ENCODE measurements around the gene DCXR. TPM values are rescaled to one million over a fixed set of nuclear protein-coding genes. Genes with fewer than 3 reads are reported as not detected.

DCXR gene
- total and polyA plus RNA-seq, 12 donors = 155 to 387 (median 195) TPM

DNA sequence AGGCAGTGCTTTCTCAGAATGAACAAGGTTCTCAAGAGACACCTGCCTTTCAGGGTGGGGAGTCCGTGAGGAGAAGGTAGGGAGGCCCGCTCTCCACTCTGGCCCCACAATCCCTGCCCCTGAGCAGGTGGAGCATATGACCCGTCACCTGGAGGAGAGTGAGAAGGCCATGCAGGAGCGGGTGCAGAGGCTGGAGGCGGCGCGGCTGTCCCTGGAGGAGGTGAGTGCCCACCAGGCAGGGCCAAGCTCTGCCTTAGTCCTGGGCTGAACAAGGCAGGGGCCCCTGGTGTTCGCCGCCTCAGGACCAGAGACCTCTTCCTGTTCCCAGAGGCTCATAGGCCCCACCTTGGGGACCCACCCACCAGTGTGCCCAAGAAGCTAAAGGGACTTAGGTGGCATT lies 8.5 kb downstream of the DCXR start:
- peaks cover 0 to 10% (median 6%) of the 10 kb centered on the region in 7 donors for H3K27me3 ChIP-seq
- DNase-seq (no peak), ATAC-seq (no peak)
- H3K36me3 ChIP-seq = peaks cover 0 to 8% (median 0%) of the 10 kb centered on the region in 9 donors
- H3K27ac ChIP-seq = no peak overlapping the region
- peaks cover 11 to 40% (median 27%) of the 10 kb centered on the region in 9 donors for H3K4me1 ChIP-seq
- H3K9me3 ChIP-seq = no peaks in the 10 kb centered on the region
- 97 to 98% methylated on average over 9 of the region's 9 CpGs for WGBS, 2 donors
- no peak for TF ChIP-seq CTCF (IDR thresholded peaks at IDR 0.05)
- intact Hi-C loops (cut with DNase I) = loop anchor here in 2 of 10 donors (2.0 kb wide), 2 partner anchors 124 to 126 kb away; no protein-coding TSS in a partner anchor
- no peak overlapping the region for H3K4me3 ChIP-seq

GRCh38 chr17:82028246-82028645 lies 9.3 kb downstream of the DCXR start:
- intact Hi-C loops (cut with DNase I) = loop anchor here in 2 of 10 donors (2.0 kb wide), 2 partner anchors 125 to 127 kb away; no protein-coding TSS in a partner anchor
- ATAC-seq (no peak), DNase-seq (no peak)
- Histone ChIP-seq H3K4me1 (peaks cover 16 to 47% (median 34%) of the 10 kb centered on the region in 9 donors), H3K36me3 (peaks cover 0 to 8% (median 0%) of the 10 kb centered on the region in 9 donors), H3K27ac (no peak overlapping the region), H3K9me3 (no peaks in the 10 kb centered on the region), H3K27me3 (peaks cover 0 to 10% (median 6%) of the 10 kb centered on the region in 7 donors), H3K4me3 (no peak overlapping the region)
- WGBS, 2 donors = 96 to 99% methylated on average over 13 of the region's 13 CpGs
- TF ChIP-seq CTCF (IDR thresholded peaks at IDR 0.05) = no peak

DNA sequence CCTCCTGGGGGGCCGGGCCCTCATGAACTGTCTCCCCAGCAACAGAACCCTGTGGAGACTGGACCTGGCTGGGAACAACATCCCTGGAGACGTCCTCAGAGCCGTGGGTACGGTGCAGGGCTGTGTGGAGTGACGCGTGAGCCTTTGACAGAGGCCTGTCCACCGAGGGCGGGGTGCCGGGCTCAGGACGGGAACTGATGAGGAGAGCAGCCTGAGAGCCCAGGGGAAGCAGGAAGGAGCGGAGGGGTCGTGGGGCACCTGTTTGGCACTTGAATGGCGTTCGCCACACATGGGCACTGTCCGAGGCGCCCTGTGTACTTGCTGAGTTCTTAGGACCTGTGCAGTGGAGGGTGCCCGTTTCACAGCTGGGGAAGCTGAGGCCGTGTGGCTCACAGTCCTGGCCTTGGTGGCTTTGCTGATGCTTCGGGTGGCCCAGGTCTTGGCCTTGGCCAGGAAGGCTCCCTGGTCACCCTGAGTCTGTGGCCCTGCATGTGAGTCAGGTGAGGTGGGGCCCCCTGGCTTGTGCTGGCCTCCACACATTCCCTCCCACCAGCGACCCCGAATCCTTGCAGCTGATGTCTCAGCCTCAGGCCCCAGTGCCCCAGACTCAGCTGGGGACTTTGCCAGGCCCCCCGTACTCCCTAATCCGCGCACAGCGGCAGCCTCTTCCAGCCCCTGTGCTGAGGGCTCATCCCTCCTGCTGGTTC lies 11.9 kb downstream of the DCXR start:
- H3K27ac ChIP-seq = no peak overlapping the region
- no peaks in the 10 kb centered on the region for H3K9me3 ChIP-seq
- intact Hi-C loops (cut with DNase I) = no loop called here
- DNase-seq = no peak
- ATAC-seq = no peak
- H3K4me1 ChIP-seq = peaks cover 24 to 48% (median 39%) of the 10 kb centered on the region in 9 donors
- peaks cover 0 to 8% (median 0%) of the 10 kb centered on the region in 9 donors for H3K36me3 ChIP-seq
- H3K27me3 ChIP-seq = no peaks in the 10 kb centered on the region
- no peak for TF ChIP-seq CTCF (IDR thresholded peaks at IDR 0.05)
- 93 to 95% methylated on average over 25 of the region's 25 CpGs for WGBS, 2 donors
- no peak overlapping the region for H3K4me3 ChIP-seq

DNA sequence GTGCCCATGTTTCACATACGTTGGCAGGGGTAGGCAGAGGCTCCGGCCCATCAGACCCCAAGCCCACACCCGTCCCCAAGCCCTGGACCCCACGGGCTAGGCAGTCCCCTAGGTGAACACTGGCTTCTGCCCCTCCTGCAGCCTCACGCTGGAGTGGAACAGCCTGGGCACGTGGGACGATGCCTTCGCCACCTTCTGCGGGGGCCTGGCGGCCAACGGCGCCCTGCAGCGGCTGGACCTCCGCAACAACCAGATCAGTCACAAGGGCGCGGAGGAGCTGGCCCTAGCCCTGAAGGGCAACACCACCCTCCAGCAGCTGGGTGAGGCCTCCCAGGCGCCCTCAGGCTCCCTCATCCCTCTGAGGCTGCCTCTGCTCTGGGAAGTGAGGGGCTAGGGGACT lies 12.6 kb downstream of the DCXR start:
- DNase-seq (no peak), ATAC-seq (no peak)
- Histone ChIP-seq H3K27me3 (no peaks in the 10 kb centered on the region), H3K4me1 (peaks cover 19 to 44% (median 32%) of the 10 kb centered on the region in 9 donors), H3K36me3 (peaks cover 0 to 8% (median 0%) of the 10 kb centered on the region in 9 donors), H3K4me3 (no peak overlapping the region), H3K27ac (no peak overlapping the region), H3K9me3 (no peaks in the 10 kb centered on the region)
- TF ChIP-seq CTCF (IDR thresholded peaks at IDR 0.05) = no peak
- intact Hi-C loops (cut with DNase I) = no loop called here
- WGBS, 2 donors = 92 to 95% methylated on average over 17 of the region's 17 CpGs
